ENCODE results near the gene TARBP1.
"Not testable (repeated sequence)": the region's sequence is repeated elsewhere in the genome, so short reads cannot be mapped to it uniquely, and the experiment has no call there.

The TARBP1 gene

DNA sequence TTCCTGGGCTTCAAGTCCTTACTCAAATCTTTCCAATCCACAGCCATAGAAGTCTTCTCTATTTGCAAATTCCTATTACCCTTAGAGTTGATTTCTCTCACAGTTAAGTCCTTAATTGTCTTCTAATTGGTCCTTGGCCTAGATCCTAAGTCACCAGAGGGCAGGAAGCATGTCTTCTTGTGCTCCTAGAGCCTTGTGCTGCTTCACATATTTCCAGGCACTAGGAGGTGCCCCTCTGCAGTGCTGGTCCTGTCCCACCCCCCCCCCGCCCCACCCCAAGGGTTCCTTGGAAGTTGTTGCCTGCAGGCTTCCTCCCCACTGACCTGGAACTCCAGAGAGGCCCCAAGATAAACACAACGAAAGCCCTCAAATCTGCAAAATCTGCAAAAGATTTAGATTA, 28.1 kb upstream of the TARBP1 start:
- FAIRE-seq, result no peak
- no peak for DNase-seq (ENCODE audit: low spot score)

DNA sequence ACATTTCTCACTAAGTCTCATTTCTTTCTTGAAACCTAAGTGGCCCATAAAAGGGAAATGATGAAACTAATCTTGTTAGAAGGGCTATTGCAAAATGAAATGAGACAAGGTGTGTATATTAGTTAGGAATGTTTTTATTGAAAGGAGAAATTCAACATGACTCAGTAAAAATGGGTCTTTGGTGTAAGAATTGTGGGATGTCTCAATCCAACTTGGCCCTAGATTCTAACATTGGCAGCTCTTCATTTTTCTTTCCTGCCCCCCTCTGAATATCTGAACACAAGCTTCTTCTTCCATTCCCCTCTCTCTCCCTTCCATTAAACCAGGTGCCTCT, 26.8 kb upstream of the TARBP1 start:
- no peak for DNase-seq (ENCODE audit: low spot score)

DNA sequence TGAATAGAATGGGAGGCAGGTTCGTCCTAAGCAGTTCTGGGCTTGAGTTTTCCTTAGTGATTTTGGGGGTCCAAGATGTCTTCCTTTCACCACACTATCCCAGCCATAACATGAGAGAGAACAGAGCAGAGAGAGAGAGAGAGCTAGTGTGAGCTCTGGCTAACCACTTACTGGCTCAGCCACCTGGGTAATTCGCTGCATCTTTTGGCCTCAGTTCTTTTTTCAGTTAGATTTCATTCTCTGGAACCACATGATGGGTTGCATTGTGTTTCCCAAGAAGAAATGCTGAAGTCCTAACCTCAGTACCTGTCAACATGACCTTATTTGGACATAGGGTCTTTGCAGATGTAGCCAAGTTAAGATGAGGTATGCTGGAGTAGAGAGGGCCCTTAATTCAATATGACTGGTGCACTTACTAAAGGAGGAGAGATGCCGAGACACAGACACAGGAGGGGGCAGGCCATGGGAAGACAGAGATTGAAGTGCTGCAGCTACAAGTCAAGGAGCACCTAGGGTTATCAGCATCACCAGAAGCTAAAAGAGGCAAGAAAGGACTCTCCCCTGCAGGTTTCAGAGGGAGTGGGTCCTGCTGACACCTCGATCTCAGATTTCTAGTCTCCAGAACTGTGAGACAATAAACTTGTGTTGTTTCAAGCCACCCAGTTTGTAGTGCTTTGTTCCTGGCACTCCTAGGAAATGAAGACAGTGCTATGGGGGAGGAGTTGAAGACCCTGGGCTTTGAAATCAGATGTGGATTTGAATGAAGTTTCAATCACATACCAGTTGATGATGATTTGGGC, 26.2 kb upstream of the TARBP1 start:
- FAIRE-seq (no peak), DNase-seq (ENCODE audit: low spot score) (no peak)

More for the DNA sequence above, 26.8 kb upstream of the TARBP1 start:
- FAIRE-seq, result no peak

DNA sequence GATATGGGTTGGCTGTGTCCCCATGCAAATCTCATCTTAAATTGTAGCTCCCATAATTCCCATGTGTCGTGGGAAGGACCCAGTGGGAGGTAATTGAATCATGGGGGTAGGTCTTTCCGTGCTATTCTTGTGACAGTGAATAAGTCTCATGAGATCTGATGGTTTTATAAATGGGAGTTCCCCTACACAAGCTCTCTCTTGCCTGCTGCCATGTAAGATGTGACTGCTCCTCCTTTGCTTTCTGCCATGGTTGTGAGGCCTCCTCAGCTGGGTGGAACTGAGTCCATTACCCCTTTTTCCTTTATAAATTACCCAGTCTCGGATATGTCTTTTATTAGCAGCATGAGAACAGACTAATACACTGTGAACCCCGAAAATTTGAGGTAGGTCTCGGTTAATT, 25.3 kb upstream of the TARBP1 start:
- not testable (repeated sequence) for FAIRE-seq; DNase-seq (ENCODE audit: low spot score)

DNA sequence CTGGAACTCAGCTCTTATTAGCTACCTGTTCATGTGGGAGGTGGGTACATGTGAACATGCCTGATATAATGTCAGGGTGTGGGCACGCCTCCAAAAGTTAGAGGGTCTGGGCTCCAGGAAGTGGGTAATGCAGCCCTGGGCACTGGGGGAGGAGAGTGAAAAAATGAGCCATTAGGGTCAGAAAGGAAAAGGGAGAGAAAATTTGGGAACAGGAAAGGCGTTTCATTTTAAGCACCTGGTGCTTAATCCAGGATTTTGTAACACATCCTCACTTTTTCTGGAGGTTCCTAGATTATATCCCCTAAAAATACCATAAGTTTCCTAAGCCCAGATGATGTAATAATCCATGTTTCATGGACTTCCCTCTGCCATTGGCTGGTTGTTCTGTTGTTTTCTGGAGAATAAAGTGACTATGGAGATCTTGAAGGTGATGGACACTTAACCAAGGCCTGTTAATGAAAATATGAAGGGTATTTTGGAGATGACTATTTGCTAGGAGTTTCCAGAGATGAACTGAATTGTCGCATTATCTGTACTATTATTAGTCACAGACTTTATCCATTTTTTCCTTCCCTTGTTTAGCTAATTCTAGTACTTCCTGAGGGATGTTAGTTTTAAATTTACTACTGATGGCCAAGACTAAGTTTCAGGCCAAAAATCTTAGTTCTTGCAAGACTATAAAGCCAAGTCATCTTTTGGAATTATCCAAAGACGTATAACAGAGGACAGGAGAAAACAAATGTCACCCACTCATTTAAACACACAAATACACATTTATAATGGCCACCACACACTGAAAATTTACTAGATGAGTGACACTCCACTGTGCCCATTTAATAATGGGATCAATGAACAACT, 24.4 kb upstream of the TARBP1 start:
- FAIRE-seq, result no peak

DNA sequence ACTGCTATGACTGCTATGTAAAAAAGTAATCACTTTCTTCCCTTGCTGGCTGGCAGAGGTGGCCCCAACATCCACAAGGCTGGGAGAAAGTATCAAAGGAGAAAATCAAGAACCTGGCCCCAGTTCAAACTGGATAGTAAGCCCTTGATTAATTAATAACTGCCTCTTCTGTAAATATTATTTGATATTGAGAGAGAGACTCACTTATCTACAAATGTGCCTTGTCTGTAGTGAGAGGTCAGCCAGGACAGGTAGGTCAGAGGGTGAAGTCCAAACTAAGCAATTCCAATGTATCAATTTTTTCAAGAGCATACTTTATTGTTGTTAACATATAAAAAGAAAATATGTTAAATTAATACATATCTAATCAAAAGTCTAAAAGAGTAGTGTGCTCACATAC, 23.8 kb upstream of the TARBP1 start:
- FAIRE-seq (no peak), DNase-seq (ENCODE audit: low spot score) (no peak)

More for the DNA sequence above, 24.4 kb upstream of the TARBP1 start:
- DNase-seq (ENCODE audit: low spot score), result no peak

DNA sequence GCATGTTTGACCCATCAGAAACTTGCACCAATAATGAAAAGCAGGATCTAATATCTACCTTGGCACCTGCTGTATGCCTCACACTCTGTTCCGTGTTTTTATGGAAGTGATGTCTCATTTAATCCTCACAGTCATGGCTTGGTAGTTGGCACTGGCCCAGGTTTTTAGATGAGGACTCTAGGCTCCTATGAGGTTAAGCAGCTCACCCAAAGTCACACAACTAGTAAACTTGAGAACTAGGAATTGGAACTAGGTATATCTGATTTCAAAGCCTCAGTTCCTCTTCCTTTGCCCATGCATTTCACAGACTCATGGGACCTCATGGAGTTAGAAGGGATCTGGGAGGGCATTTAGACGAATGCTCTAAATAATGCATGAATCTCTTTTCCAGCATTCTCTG, 21.3 kb upstream of the TARBP1 start:
- DNase-seq (ENCODE audit: low spot score), result no peak
- no peak for FAIRE-seq

DNA sequence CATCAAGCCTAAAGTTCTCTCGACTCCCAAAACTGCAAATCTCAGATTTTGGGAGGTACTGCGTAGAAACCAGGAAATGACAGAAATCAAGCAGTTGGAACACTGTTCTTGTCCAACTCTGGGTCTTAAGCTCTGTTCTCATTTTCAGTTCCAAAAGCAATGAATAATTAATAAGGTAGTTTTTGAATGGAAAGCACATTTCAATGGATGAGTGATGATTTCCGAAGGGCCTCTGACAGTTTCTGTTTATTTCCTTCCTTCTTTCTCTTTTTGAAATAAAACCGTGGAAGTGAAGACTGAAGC, 20.9 kb upstream of the TARBP1 start:
- FAIRE-seq (no peak), DNase-seq (ENCODE audit: low spot score) (no peak)

DNA sequence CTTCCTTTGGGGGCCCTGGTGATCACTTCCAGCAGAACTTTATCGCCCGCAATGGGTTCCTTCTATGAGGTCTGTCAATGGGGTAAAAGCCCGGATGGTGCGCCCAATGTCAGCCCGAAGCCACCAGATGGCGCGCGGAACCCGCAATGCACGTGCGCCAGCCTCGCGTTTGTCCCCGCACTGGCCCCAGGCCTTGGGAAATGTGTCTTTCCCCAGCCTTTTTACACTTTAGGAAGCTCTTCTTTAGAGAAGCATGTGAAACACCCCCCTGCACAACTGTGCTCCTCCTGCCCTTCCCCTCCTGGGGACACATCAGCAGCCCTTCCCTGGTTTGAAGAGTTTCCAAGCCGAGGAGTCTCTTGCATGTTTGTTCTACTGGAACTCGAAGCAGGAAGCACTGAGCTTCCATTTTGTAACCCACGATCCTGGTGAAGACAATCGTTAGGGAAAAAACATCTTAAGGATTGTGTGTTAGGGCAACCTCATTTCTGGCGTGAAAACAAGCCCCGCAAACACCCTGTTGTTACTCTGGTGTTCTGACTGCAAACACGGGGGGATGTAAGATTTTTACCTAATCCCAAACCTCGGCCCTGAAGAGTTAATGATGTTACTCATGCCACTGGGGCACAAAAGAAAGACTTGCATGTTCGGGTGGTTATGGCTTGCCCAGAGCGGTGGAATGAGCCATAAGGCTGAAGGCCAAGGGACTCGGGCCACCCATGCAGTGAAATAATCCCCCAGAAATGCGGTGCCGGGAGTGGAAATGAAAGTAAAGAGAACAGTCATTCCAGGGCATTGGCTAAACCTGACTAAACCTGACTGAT, 20.4 kb upstream of the TARBP1 start:
- peak; percentile 83 for DNase-seq (ENCODE audit: low spot score)

DNA sequence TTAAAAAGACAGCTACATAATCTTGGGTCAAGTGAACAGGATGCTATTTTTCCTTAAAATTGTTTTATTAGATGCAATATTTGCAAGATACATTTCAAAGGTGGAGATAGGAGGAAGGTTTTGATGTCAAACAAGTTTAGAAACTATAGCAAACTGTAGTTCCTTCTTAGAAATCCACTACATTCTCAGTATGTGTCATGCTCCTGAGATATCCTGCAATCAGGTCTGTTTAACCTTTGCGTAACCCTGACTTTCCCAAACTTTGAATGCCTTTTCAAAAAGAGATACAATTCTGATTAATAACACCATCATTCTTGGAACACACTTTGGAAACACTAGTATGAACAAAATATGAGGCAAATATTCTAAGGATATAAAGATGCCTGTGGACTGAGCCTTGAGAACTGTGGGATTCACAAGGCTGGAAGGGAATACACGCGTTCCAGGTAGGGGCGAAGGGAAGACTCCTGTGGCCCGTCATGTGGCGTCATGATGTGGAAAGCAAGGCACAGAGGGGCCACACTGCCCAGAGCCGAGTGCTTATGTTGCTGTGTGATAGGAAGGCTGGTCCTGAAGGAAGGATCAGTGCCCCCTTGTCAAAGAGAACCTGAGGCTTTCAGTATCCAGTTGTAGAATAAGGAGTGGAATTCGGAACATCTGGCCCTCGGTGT, 19.6 kb upstream of the TARBP1 start:
- DNase-seq (ENCODE audit: low spot score) (no peak), FAIRE-seq (no peak)

More for the DNA sequence above, 20.4 kb upstream of the TARBP1 start:
- FAIRE-seq, result no peak

DNA sequence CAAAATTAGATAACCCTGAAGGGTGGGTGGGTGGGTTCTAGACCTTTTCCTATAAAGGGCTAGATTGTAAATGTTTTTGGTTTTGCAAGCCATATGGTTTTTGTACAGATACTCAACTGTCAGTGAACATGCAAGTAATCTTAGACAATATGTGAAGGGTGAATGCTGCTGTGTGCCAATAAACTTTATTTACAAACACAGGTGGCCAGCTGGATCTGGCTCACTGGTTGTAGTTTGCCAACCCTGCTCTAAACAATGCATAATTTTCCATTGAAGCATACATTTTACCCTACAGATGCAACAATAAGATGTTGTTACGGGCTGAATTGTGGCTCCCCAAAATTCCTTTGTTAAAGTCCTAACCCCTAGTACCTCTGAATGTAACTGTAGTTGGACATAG, 18.6 kb upstream of the TARBP1 start:
- DNase-seq (ENCODE audit: low spot score) (no peak), FAIRE-seq (no peak)

DNA sequence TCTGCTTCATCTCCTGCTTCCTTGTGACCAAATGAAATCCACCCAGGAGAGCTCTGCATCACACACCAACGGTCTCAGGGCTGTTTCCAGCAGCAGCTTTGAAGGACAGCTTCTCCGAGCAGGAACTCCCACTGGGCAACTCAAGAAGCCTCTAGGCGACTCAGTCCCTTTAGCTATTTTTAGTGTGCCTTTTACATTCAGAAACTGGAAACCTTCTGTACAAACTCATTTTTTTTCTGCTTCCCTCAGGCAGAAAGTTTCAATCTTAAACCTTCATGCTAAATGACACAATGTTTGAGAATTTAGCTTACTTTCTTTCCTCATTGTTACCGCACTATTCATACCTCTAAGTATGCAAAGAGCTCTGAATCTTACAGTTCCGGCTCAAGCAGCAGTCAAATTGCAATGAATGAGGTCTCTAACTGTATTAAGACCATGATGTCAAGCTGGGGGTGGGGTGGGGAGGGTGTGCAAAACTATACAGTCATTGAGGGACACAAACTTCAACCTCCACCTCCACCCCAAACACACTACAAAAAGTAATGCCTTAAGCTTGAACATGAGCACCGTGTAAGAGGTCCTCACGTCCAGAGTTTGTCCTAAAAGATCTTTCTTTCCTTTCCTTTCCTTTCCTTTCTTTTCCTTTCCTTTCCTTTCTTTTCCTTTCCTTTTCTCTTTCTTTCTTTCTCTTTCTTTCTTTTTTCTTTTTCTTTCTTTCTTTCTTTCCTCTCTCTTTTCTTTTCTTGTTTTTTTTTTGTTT, 16.4 kb upstream of the TARBP1 start:
- DNase-seq (ENCODE audit: low spot score) (peak; percentile 25), FAIRE-seq (no peak)

DNA sequence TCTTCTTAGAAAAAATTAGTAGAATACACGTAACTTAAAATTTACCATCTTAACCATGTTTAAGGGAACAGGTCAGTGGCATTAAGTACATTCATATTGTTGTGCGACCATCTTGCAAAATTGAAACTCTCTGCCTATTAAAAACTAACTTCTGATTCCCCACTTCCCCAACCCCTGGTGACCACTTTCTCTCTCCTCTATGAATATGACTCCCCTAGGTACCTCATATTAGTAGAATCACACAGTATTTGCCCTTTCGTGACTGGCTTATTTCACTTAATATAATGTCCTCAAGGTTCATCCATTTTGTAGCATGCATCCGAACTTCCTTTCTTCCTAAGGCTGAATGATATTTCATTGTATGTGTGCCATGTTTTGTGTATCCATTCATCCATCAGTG, 15.1 kb upstream of the TARBP1 start:
- FAIRE-seq (no peak), DNase-seq (ENCODE audit: low spot score) (no peak)

DNA sequence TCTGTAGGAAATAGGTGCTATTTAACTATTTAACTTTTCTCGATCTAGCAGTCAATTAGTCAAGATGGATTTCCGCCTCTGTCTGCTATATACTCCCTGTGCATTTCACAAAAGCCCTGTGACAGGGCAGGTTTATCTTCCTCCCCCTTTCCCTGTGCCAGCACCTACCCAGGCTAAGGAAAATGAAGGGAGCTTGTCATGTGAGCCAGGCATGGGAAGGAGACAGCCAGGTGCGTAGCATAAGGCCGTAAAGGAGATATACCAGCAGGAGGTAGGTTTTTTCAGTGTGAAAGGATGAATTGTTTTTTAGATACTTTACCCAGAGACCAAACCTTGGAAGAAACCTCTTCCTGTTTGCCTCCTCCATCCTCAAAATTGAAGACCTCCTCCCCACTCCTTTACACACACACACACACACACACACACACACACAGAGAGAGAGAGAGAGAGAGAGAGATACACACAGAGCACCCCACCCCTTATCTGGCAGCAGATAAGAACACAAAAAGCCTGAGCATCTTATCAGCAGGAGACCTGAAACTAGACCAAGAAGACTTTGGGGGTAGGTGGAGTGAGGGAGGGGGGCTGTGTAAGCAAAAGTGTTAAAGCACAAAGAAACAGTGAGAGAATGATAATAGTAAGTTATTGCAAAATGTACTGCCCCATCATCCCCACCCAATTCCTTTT, 12.0 kb upstream of the TARBP1 start:
- no peak for FAIRE-seq
- DNase-seq (ENCODE audit: low spot score), result no peak

DNA sequence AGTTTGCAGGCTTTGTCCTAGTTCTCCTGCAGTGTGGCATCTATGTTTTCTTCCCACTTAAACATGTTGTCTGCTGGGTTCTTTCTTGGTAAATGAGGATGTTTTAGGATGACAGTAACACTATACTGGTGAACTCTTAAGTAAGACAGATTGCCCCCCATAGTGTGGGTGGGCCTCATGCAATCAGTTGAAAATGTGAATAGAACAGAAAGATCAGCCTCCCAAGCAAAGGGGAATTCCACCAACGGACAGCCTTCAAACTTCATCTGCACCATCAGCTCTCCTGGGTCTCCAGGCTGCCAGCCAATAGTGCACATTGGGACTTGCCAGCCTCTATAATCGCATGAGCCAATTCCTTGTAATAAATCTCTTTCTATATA, 10.7 kb upstream of the TARBP1 start:
- FAIRE-seq, result no peak
- DNase-seq (ENCODE audit: low spot score), result no peak

DNA sequence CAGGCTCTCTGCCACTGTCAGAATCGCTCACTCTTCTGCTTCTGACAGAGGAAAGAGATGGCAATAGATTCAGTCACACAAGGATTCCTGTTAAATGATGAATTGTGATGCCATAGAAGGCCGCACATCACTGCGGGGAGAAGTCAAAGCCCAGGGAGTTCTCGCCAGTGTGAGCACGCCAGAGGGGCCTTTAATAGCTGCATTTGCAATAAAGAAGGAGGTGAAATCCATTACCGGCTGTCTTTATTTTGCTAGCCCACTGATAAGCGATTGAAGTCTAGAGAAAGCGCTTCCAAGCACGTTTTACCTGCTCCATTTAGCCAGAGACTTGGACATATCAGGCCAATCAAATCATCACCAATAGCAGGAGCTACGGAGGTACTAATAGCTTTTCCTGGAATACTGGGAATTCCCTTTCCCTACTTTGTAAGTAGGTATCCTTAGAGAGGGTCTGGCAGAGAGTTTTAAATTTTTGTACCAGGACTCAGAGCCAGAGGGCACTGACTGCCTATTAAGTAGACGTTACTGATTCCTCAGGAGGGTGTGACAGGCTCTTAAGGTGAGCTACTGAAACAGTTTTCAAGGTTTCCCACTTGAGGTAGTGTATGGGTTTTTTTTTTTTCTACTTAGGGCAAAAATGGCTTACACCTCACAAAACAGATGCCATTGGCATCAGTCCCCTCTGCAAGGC, 10.2 kb upstream of the TARBP1 start:
- DNase-seq (ENCODE audit: low spot score) (no peak), FAIRE-seq (no peak)

DNA sequence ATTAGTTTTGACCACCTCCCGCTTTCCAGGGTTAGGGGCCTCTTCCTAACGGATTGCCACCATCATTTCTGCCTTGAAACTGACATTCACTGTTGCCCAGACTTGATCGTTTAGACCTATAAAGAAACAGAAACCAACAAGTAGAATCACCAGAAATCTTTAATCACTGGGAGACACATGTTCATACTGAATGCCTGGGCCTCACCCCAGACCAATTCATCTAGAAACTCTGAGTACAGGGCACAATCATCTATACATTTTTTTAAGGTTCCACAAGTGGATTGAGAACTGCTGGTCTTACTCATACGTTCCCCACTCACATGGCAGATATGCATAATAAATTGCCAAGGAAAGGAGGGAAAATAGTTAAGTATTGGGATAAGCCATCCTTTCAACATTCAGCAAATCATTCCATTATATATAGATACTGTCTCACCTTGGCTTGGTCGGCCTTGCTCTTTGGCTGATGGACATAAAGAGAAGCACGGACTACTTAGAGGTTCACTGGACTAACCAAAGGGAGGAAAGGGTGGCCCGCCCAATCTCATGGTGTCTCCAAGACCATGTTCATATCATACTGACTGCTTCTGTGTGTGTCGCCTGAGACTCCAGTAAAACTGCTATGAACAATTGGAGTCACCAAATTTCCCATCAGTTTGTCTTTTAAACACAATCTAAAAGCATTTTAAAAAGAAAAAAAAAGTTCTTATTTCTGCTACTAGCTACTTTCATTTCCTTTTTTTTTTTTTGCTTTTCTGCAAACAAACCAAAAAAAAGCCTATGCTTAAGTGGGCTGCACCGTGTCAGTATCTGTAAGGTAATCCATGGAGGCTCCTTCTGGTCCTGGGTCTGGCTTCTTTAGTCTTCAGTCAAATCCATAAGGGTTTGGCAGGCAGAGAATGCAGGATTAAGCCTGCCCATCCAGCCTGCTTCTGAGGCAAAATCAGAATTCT, 9.4 kb upstream of the TARBP1 start:
- FAIRE-seq (no peak), DNase-seq (ENCODE audit: low spot score) (no peak)

Measured in urothelium cell line (cell line).